ENCODE results near the gene HEY2.
"Not testable (repeated sequence)": the region's sequence is repeated elsewhere in the genome, so short reads cannot be mapped to it uniquely, and the experiment has no call there.

The HEY2 gene

DNA sequence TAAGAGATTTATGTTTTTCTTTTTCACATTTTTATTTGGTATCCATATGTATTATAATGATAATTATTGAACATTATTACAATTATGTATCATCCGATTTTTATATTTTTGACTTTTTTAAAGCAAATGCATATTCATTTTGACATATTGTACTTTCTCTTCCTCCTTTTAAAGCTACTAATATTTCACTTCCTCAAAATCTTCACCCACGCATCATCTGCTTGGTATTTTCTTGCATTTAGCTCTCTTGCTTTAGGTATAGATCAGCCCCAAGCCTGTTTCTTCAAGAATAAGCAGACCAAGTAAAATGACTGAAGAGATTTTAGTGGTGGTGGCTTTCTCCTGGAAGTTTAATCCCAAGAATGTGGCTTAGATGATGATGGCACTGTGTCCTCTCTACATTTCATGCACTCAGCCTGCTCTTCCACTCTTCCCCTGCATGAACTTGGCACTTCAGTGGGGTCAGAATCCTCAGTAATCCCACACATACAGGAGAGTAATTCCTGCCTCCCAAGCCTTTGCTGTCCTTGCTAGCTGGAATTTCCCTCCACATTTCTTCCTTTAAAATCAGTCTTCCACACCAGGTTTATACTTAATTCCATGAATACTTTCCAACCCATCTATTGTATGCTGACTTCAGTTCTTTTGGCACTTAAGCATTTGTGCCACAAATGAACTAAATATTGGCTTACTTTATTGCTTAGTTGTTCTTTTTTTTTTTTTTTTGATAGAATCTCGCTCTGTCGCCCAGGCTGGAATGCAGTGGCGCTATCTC is 49.5 kb downstream of the HEY2 start:
- Histone ChIP-seq H3K27me3 (no peaks in the 10 kb centered on the region), H3K9me3 (no peaks in the 10 kb centered on the region), H3K36me3 (peaks cover 0 to 5% (median 0%) of the 10 kb centered on the region in 3 donors), H3K4me3 (no peak overlapping the region), H3K27ac (no peak overlapping the region), H3K4me1 (peaks cover 0 to 28% (median 6%) of the 10 kb centered on the region in 4 donors)
- intact Hi-C loops (cut with DNase I; ENCODE audit: low total_unique reads), result no loop called here
- no peak for DNase-seq
- TF ChIP-seq CTCF (IDR thresholded peaks at IDR 0.05), result no peak

DNA sequence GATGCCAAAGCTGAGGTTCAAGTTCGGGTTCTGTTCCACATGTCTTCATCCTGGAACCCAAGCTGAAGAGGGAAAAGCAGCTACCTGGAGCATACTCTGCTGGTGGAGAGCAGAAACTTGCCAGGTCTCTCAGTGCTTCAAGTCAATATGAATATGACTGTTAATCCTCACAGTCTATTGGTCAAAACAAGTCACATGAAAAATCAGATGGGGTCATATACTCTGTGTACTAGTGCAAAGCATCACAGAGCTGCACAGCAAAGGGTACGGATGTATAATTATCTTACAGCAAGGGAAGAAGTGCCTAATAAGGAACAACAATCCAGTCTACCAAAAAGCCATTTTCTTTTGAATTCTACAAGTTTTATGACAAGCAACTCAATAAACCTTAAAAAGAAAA is 53.0 kb downstream of the HEY2 start:
- no peak for TF ChIP-seq CTCF (IDR thresholded peaks at IDR 0.05)
- Histone ChIP-seq H3K36me3 (no peaks in the 10 kb centered on the region), H3K4me1 (peaks cover 0 to 23% (median 9%) of the 10 kb centered on the region in 4 donors), H3K4me3 (no peak overlapping the region), H3K9me3 (no peaks in the 10 kb centered on the region), H3K27me3 (no peaks in the 10 kb centered on the region), H3K27ac (no peak overlapping the region)
- intact Hi-C loops (cut with DNase I; ENCODE audit: low total_unique reads), result no loop called here
- DNase-seq, result no peak

GRCh38 chr6:125802943-125803377 is 53.5 kb downstream of the HEY2 start:
- H3K4me1 ChIP-seq, result peaks cover 0 to 23% (median 9%) of the 10 kb centered on the region in 4 donors
- no peak for DNase-seq
- intact Hi-C loops (cut with DNase I; ENCODE audit: low total_unique reads), result no loop called here
- H3K4me3 ChIP-seq, result no peak overlapping the region
- no peaks in the 10 kb centered on the region for H3K36me3 ChIP-seq
- H3K9me3 ChIP-seq, result no peaks in the 10 kb centered on the region
- H3K27ac ChIP-seq, result no peak overlapping the region
- no peak for TF ChIP-seq CTCF (IDR thresholded peaks at IDR 0.05)
- H3K27me3 ChIP-seq, result no peaks in the 10 kb centered on the region

DNA sequence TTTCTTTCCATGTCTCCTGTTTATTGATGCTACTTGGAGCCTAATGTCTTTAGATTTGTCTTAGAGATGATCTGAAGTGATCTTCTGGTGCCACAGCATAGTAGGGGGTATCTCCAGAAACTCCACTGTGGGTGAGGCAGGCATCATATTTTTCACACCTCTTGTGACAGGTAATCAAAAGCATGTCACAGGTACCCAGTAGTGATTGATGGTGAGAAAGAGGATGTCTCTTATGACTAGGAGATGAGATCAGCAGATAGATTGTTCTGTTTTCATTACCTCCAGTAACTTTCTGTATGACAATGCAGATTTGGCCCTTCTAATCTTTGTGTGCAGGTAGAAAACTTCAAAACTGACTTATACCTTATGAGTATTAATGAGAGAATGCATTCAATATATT is 54.8 kb downstream of the HEY2 start:
- intact Hi-C loops (cut with DNase I; ENCODE audit: low total_unique reads), result no loop called here
- Histone ChIP-seq H3K36me3 (no peaks in the 10 kb centered on the region), H3K27me3 (no peaks in the 10 kb centered on the region), H3K4me1 (peaks cover 0 to 23% (median 9%) of the 10 kb centered on the region in 4 donors), H3K4me3 (no peak overlapping the region), H3K27ac (no peak overlapping the region), H3K9me3 (no peaks in the 10 kb centered on the region)
- no peak for DNase-seq
- TF ChIP-seq CTCF (IDR thresholded peaks at IDR 0.05), result no peak

GRCh38 chr6:125804866-125805425 is 55.5 kb downstream of the HEY2 start:
- intact Hi-C loops (cut with DNase I; ENCODE audit: low total_unique reads); H3K4me3 ChIP-seq; H3K9me3 ChIP-seq; DNase-seq; H3K36me3 ChIP-seq; H3K27ac ChIP-seq; H3K27me3 ChIP-seq: not testable (repeated sequence)
- H3K4me1 ChIP-seq, result peaks cover 0 to 23% (median 9%) of the 10 kb centered on the region in 4 donors

DNA sequence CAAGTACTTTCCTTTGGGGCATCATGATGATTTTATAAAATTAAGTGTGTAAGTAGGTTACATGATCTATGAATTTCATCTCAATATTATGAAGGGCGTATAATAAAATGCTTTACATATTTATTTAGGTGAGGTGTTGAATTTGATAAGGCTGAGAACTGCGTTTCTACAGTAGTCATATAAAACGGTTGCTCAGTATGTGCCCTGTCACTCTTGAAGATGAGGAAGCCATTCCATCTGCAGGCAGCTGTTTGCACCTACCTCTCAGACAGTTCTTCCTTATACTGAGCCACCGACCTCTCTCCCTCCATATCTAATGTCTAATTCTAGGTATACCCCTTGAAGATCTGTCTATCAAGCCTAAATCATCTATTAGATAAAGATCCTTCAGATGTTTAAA is 57.4 kb downstream of the HEY2 start:
- intact Hi-C loops (cut with DNase I; ENCODE audit: low total_unique reads), result no loop called here
- TF ChIP-seq CTCF (IDR thresholded peaks at IDR 0.05), result no peak
- H3K4me1 ChIP-seq, result peaks cover 0 to 31% (median 9%) of the 10 kb centered on the region in 4 donors

More for the DNA sequence above, 57.4 kb downstream of the HEY2 start:
- Histone ChIP-seq H3K9me3 (no peaks in the 10 kb centered on the region), H3K4me3 (no peak overlapping the region), H3K36me3 (no peaks in the 10 kb centered on the region), H3K27ac (no peak overlapping the region), H3K27me3 (no peaks in the 10 kb centered on the region)
- DNase-seq, result no peak
